DOHH2 (cell line): ENCODE results near the gene SIRT2.
A peak's percentile ranks its signal among the peaks of the same experiment; 100 is the strongest.

Source experiments
- H3F3A ChIP-seq: fragments of 200-600 bp; sonication (generic), shearing (Covaris generic); 2 replicates; pipeline ENCODE4 v1.6.0; 2016; ENCODE audit warnings: antibody characterized with exemption, mild to moderate bottlenecking; ENCODE audit not compliant: control insufficient read depth, insufficient read depth
- H3K27ac ChIP-seq: fragments of 200-600 bp; sonication (generic); 2 replicates; pipeline ENCODE4 v1.5.1; 2014; ENCODE audit warnings: low read depth, mild to moderate bottlenecking, low read length, moderate library complexity
- H3K27me3 ChIP-seq: fragments of 200-600 bp; sonication (generic); 2 replicates; pipeline ENCODE4 v1.6.1; 2014; ENCODE audit warnings: mild to moderate bottlenecking, low read length, mixed read lengths; ENCODE audit not compliant: control insufficient read depth
- H3K36me3 ChIP-seq: fragments of 200-600 bp; sonication (generic); 2 replicates; pipeline ENCODE4 v1.6.1; 2014; ENCODE audit warnings: mild to moderate bottlenecking, low read length, moderate library complexity, mixed read lengths; ENCODE audit not compliant: control insufficient read depth
- H3K4me1 ChIP-seq: fragments of 200-600 bp; sonication (generic); 2 replicates; pipeline ENCODE4 v1.6.1; 2014; ENCODE audit warnings: mild to moderate bottlenecking, low read length, mixed read lengths; ENCODE audit not compliant: control insufficient read depth
- H3K4me2 ChIP-seq: fragments of 200-600 bp; sonication (generic); 2 replicates; pipeline ENCODE4 v1.6.0; 2014; ENCODE audit warnings: mild to moderate bottlenecking, low read length, moderate library complexity
- H3K4me3 ChIP-seq: fragments of 200-600 bp; sonication (generic); 2 replicates; pipeline ENCODE4 v1.5.1; 2014; ENCODE audit warnings: mild to moderate bottlenecking, low read length, mixed read lengths
- H3K79me2 ChIP-seq: fragments of 200-600 bp; sonication (generic); 2 replicates; pipeline ENCODE4 v1.6.1; 2014; ENCODE audit warnings: mild to moderate bottlenecking, low read length, mixed read lengths; ENCODE audit not compliant: control insufficient read depth
- H3K9me2 ChIP-seq: fragments of 200-600 bp; sonication (generic); replicated peaks from 2 replicates; pipeline ENCODE4 v1.6.1; 2014; ENCODE audit warnings: mild to moderate bottlenecking, low read length, mixed read lengths; ENCODE audit not compliant: control insufficient read depth
- H3K9me3 ChIP-seq: fragments of 200-600 bp; sonication (generic); 2 replicates; pipeline ENCODE4 v1.6.1; 2014; ENCODE audit warnings: antibody characterized with exemption, low read length, mixed read lengths; ENCODE audit not compliant: control insufficient read depth, insufficient read depth
- H4K20me1 ChIP-seq: fragments of 200-600 bp; sonication (generic); 2 replicates; pipeline ENCODE4 v1.6.0; 2014; ENCODE audit warnings: low read depth, mild to moderate bottlenecking, antibody characterized with exemption, low read length, moderate library complexity; ENCODE audit not compliant: control insufficient read depth, insufficient read depth
- CTCF ChIP-seq: fragments of 200-600 bp; sonication (generic); IDR thresholded peaks from one replicate; pipeline ENCODE4 v1.5.1; 2014; ENCODE audit warnings: antibody characterized with exemption, mild to moderate bottlenecking, low read depth, low read length; ENCODE audit not compliant: poor library complexity, severe bottlenecking
- EZH2phosphoT487 ChIP-seq: fragments of 200-600 bp; sonication (generic); IDR thresholded peaks from 2 replicates; pipeline ENCODE4 v1.6.1; 2017; ENCODE audit warnings: borderline replicate concordance, mild to moderate bottlenecking, antibody characterized with exemption, low read length, moderate library complexity, mixed read lengths

The SIRT2 gene

GRCh38 chr19:38850976-38851621 lies 48.3 kb downstream of the SIRT2 start:
- Histone ChIP-seq H3K4me3 (peak overlapping the region; percentile 83), H3K9me3 (no peaks in the 10 kb centered on the region), H3K27me3 (no peaks in the 10 kb centered on the region), H3K79me2 (peaks cover 54% of the 10 kb centered on the region), H4K20me1 (peaks cover 16% of the 10 kb centered on the region), H3K36me3 (peaks cover 41% of the 10 kb centered on the region), H3K9me2 (no peaks in the 10 kb centered on the region), H3K4me1 (peaks cover 44% of the 10 kb centered on the region), H3K27ac (peak overlapping the region; percentile 90), H3F3A (peaks cover 10% of the 10 kb centered on the region), H3K4me2 (peak overlapping the region; percentile 97)
- TF ChIP-seq CTCF (peak; percentile 8), EZH2phosphoT487 (no peak)

GRCh38 chr19:38850436-38850975 lies 48.9 kb downstream of the SIRT2 start:
- Histone ChIP-seq H3K9me2 (no peaks in the 10 kb centered on the region), H3K27ac (peak overlapping the region; percentile 90)
- TF ChIP-seq CTCF (peak; percentile 19), EZH2phosphoT487 (no peak)

GRCh38 chr19:38849860-38850435 lies 49.5 kb downstream of the SIRT2 start, which contains the start of gene HNRNPL:
TSS of gene HNRNPL (minus strand) at chr19:38849986. CDS start at chr19:38849966, 20 bp downstream.
- Histone ChIP-seq H3K27me3 (no peaks in the 10 kb centered on the region), H3K9me3 (no peaks in the 10 kb centered on the region), H3K4me1 (peaks cover 51% of the 10 kb centered on the region), H3K27ac (peak within 1 kb of the TSS; percentile 90), H3K9me2 (no peaks in the 10 kb centered on the region), H4K20me1 (peaks cover 24% of the 10 kb centered on the region), H3K36me3 (peaks cover 52% of the 10 kb centered on the region), H3K4me2 (peak within 1 kb of the TSS; percentile 97), H3K79me2 (peaks cover 65% of the 10 kb centered on the region), H3K4me3 (peak within 1 kb of the TSS; percentile 94), H3F3A (peaks cover 10% of the 10 kb centered on the region)
- TF ChIP-seq CTCF (peak; percentile 25), EZH2phosphoT487 (no peak)

More at GRCh38 chr19:38850436-38850975, 48.9 kb downstream of the SIRT2 start:
- Histone ChIP-seq H3K79me2 (peaks cover 60% of the 10 kb centered on the region), H3K36me3 (peaks cover 47% of the 10 kb centered on the region), H3F3A (peaks cover 10% of the 10 kb centered on the region), H3K9me3 (no peaks in the 10 kb centered on the region), H3K4me3 (peak overlapping the region; percentile 83), H3K4me2 (peak overlapping the region; percentile 97), H3K4me1 (peaks cover 49% of the 10 kb centered on the region), H4K20me1 (peaks cover 21% of the 10 kb centered on the region), H3K27me3 (no peaks in the 10 kb centered on the region)
